Measurements from ENCODE around the gene P2RY2.

- TF ChIP-seq GATA2 (IDR thresholded peaks at IDR 0.05; ENCODE audit: low read depth, low read length): no peak
- no peak for TF ChIP-seq GATA3 (IDR thresholded peaks at IDR 0.05; ENCODE audit: low read depth, low read length)
These were observed 29.8 kb upstream of the P2RY2 start for GRCh38 chr11:73188301-73188700.
